HG02973 (cell line): ENCODE results near the gene COL6A3.

Experiments used
- ATAC-seq: cut with Tn5 transposase; IDR thresholded peaks from one replicate; pipeline ENCODE4 v1.9.1; 2021; ENCODE audit warnings: moderate library complexity; ENCODE audit not compliant: unreplicated experiment

Gene COL6A3

DNA sequence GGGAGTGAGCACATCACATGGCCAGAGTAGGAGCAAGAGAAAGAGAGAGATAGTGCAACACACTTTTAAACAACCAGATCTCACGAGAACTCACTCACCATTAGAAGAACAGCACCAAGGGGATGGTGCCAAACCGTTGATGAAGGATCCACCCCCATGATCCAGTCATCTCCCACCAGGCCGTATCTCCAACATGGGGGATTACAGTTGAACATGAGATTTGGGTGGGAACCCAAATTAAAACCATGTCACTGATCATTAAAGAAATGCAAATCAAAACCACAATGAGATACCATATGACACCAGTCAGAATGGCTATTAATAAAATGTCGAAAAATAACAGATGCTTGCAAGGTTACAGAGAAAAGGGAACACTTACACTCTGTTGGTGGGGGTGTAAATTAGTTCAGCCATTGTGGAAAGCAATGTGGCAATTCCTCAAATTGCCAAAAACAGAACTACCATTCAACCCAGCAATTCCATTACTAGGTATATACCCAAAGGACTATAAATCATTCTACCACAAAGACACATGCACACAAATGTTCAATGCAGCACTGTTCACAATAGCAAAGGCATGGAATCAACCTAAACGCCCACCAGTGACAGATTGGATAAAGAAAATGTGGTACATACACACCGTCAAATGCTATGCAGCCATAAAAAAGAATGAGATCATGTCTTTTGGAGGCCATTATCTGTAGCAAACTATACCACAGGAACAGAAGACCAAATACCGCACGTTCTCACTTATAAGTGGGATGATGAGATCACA is 137.1 kb downstream of the COL6A3 start:
- ATAC-seq = no peak
